CD14-positive monocyte (primary cell): ENCODE results near the gene MSH6. TPM values are rescaled to one million over a fixed set of nuclear protein-coding genes. Genes with fewer than 3 reads are reported as not detected.
A peak's percentile ranks its signal among the peaks of the same experiment; 100 is the strongest.

Source experiments
- DNase-seq, 3 donors: peaks; one replicate each; pipeline ENCODE4 v3.0.0-alpha.2; 2011 to 2022
- H2AFZ ChIP-seq: 2 replicates; pipeline ENCODE4 v1.6.0; 2012; ENCODE audit warnings: mild to moderate bottlenecking, low read depth, low read length, inconsistent platforms; ENCODE audit not compliant: insufficient read depth, poor library complexity, severe bottlenecking
- H3K27ac ChIP-seq, 2 donors: 1 replicate in 1 of 2; 2 replicates in 1 of 2; pipeline ENCODE4 v1.5.1; 2012 to 2013; ENCODE audit warnings: low read length in 2 of 2, control low read depth in 1 of 2, inconsistent platforms in 1 of 2, low read depth in 1 of 2, mild to moderate bottlenecking in 1 of 2
- H3K27me3 ChIP-seq, 2 donors: one replicate each; pipeline versions ENCODE4 v1.6.0 to v1.6.1; 2011 to 2013; ENCODE audit warnings: low read length in 2 of 2; ENCODE audit not compliant: control insufficient read depth in 2 of 2, insufficient read depth in 2 of 2
- H3K36me3 ChIP-seq, 2 donors: replicated peaks in 1 of 2; 1 replicate in 1 of 2; 2 replicates in 1 of 2; pipeline versions ENCODE4 v1.5.1 to v1.6.1; 2012 to 2013; ENCODE audit warnings: low read length in 2 of 2, control low read depth in 1 of 2, inconsistent platforms in 1 of 2, mild to moderate bottlenecking in 1 of 2; ENCODE audit not compliant: insufficient read depth in 2 of 2, control insufficient read depth in 1 of 2
- H3K4me1 ChIP-seq, 2 donors: 1 replicate in 1 of 2; 2 replicates in 1 of 2; pipeline versions ENCODE4 v1.5.1 to v1.6.1; 2012 to 2013; ENCODE audit warnings: low read length in 2 of 2, control low read depth in 1 of 2, inconsistent platforms in 1 of 2, mild to moderate bottlenecking in 1 of 2, moderate library complexity in 1 of 2; ENCODE audit not compliant: insufficient read depth in 2 of 2, control insufficient read depth in 1 of 2
- H3K4me2 ChIP-seq: replicated peaks from 2 replicates; pipeline ENCODE3; 2012; ENCODE audit warnings: low read length, moderate library complexity, mild to moderate bottlenecking; ENCODE audit not compliant: poor library complexity, severe bottlenecking; ENCODE audit errors: extremely low read depth
- H3K4me3 ChIP-seq, 3 experiments: fragments of 200-600 bp in 1 of 3; sonication (generic) in 1 of 3; replicated peaks in 1 of 3; 1 replicate in 2 of 3; 2 replicates in 1 of 3; pipeline ENCODE4 v1.5.1; 2011 to 2013; ENCODE audit warnings: low read length in 3 of 3, mild to moderate bottlenecking in 3 of 3, control low read depth in 2 of 3, low read depth in 2 of 3, inconsistent platforms in 1 of 3, moderate library complexity in 1 of 3
- H3K79me2 ChIP-seq: 2 replicates; pipeline ENCODE4 v1.6.0; 2012; ENCODE audit warnings: mild to moderate bottlenecking, control low read depth, inconsistent platforms, low read length, moderate library complexity; ENCODE audit not compliant: insufficient read depth
- H3K9ac ChIP-seq: 2 replicates; pipeline ENCODE4 v1.6.0; 2017; ENCODE audit warnings: low read length, mild to moderate bottlenecking; ENCODE audit not compliant: insufficient read depth, poor library complexity, severe bottlenecking
- H3K9me3 ChIP-seq, 2 donors: replicated peaks in 1 of 2; 1 replicate in 1 of 2; 2 replicates in 1 of 2; pipeline versions ENCODE4 v1.5.1 to v1.6.1; 2012 to 2013; ENCODE audit warnings: low read length in 2 of 2, control low read depth in 1 of 2; ENCODE audit not compliant: control insufficient read depth in 1 of 2, insufficient read depth in 1 of 2
- H4K20me1 ChIP-seq: 2 replicates; pipeline ENCODE4 v1.6.0; 2012; ENCODE audit warnings: mild to moderate bottlenecking, low read length, control low read depth, moderate library complexity; ENCODE audit not compliant: insufficient read depth
- H3K27ac Mint-ChIP-seq, 7 donors: one replicate each; pipeline ENCODE4 v1.8.0; 2020; ENCODE audit warnings: mild to moderate bottlenecking in 7 of 7, mixed read lengths in 7 of 7, moderate library complexity in 6 of 7, inconsistent platforms in 2 of 7
- H3K27me3 Mint-ChIP-seq, 3 donors: one replicate each; pipeline ENCODE4 v1.8.0; 2021 to 2022; ENCODE audit warnings: low read depth in 3 of 3, mild to moderate bottlenecking in 3 of 3, mixed read lengths in 3 of 3, moderate library complexity in 3 of 3, inconsistent platforms in 1 of 3
- H3K36me3 Mint-ChIP-seq, 2 donors: one replicate each; pipeline ENCODE4 v1.8.0; 2020; ENCODE audit warnings: mixed read lengths in 2 of 2, inconsistent platforms in 1 of 2, mild to moderate bottlenecking in 1 of 2
- H3K4me1 Mint-ChIP-seq: one replicate; pipeline ENCODE4 v1.8.0; 2020; ENCODE audit warnings: mild to moderate bottlenecking, mixed read lengths
- H3K4me3 Mint-ChIP-seq, 2 donors: one replicate each; pipeline ENCODE4 v1.8.0; 2020; ENCODE audit warnings: mild to moderate bottlenecking in 2 of 2, mixed read lengths in 2 of 2, moderate library complexity in 1 of 2
- H3K9me3 Mint-ChIP-seq, 7 donors: one replicate each; pipeline ENCODE4 v1.8.0; 2020 to 2022; ENCODE audit warnings: mixed read lengths in 7 of 7, mild to moderate bottlenecking in 6 of 7, moderate library complexity in 6 of 7, inconsistent platforms in 2 of 7
- CTCF ChIP-seq: fragments of 200-600 bp; IDR thresholded peaks from one replicate; pipeline ENCODE4 v1.8.0; 2022; ENCODE audit warnings: antibody characterized with exemption, mild to moderate bottlenecking
- WGBS: methylation state at CpG from one replicate; pipeline ENCODE4 v1.1.5; 2013; ENCODE audit warnings: missing lambda C conversion rate; ENCODE audit not compliant: insufficient coverage; 5-methylcytosine and 5-hydroxymethylcytosine counted together
- intact Hi-C, 2 donors: fragments of 100-400 bp; cut with micrococcal nuclease; formaldehyde crosslinking; loops; one replicate each; pipeline versions ENCODE4 v1.15.0 to v1.15.1; 2023
- polyA plus RNA-seq, 3 donors: library from polyadenylated mRNA; depleted of rRNA in 1 of 3; unstranded in 2 of 3; stranded (reverse) in 1 of 3; fragments of 300-500 nt in 2 of 3; fragments of >200 nt in 1 of 3; fragmentation: Illumina TruSeq in 2 of 3; gene quantifications; 1 replicate in 2 of 3; 2 replicates in 1 of 3; pipeline ENCODE4 v1.2.3, GENCODE V29; 2012 to 2021

Gene MSH6
- polyA plus RNA-seq, 3 donors, result 4.1 to 6.5 (median 6.0) TPM

DNA sequence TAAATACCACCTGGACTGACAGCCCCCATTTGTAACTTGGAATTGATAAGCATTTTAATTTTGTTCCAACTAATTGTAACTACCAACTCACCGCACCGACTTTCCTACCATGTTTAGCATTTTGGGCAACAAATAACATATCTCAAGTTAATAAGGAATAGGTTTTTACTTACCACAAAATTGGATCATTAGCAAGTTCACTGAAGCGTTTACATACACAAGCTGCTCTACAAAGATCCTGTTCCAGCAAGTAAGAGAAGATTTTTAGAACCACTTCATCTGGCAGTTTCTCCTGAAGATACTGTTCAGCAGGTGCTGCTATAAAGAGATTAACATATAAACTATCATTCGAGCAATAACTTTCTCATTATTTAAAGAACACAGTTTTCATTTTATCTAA is 55.7 kb downstream of the MSH6 start:
- Histone ChIP-seq H3K79me2 (peaks cover 60% of the 10 kb centered on the region), H4K20me1 (peaks cover 82% of the 10 kb centered on the region), H3K9ac (no peak overlapping the region), H3K4me2 (no peak overlapping the region), H3K36me3 (peaks cover 55 to 63% of the 10 kb centered on the region in 2 donors), H3K27me3 (no peaks in the 10 kb centered on the region), H3K9me3 (no peaks in the 10 kb centered on the region), H3K4me3 (no peak overlapping the region), H3K27ac (no peak overlapping the region), H2AFZ (no peak overlapping the region), H3K4me1 (peaks cover 0 to 2% of the 10 kb centered on the region in 2 donors)
- no peak for DNase-seq
- intact Hi-C loops, result no loop called here
- H3K4me1 Mint-ChIP-seq, result peaks cover 6% of the 10 kb centered on the region
- H3K27ac Mint-ChIP-seq, result no peak overlapping the region
- TF ChIP-seq CTCF, result no peak
- H3K27me3 Mint-ChIP-seq, result no peaks in the 10 kb centered on the region
- H3K4me3 Mint-ChIP-seq, result no peak overlapping the region
- H3K36me3 Mint-ChIP-seq, result peaks cover 51 to 80% of the 10 kb centered on the region in 2 donors
- WGBS, result 100% methylated on average over 2 of the region's 4 CpGs
- H3K9me3 Mint-ChIP-seq, result no peaks in the 10 kb centered on the region

GRCh38 chr2:47842846-47843245 is 59.9 kb downstream of the MSH6 start:
- H3K4me3 ChIP-seq, result no peak overlapping the region
- peaks cover 97% of the 10 kb centered on the region for H4K20me1 ChIP-seq
- peaks cover 0 to 4% of the 10 kb centered on the region in 2 donors for H3K4me1 ChIP-seq
- peak overlapping the region in 1 of 7 donors; percentile 67 for H3K27ac Mint-ChIP-seq
- WGBS, result no CpG with 5 or more reads among the region's 3 CpGs
- H2AFZ ChIP-seq, result no peak overlapping the region
- H3K27ac ChIP-seq, result peak overlapping the region in 1 of 2 donors; percentile 56
- no peak for DNase-seq
- H3K36me3 Mint-ChIP-seq, result peaks cover 24 to 50% of the 10 kb centered on the region in 2 donors
- H3K4me2 ChIP-seq, result no peak overlapping the region
- H3K4me3 Mint-ChIP-seq, result no peak overlapping the region
- H3K4me1 Mint-ChIP-seq, result peaks cover 15% of the 10 kb centered on the region
- H3K79me2 ChIP-seq, result peaks cover 92% of the 10 kb centered on the region
- no peak for TF ChIP-seq CTCF
- no peaks in the 10 kb centered on the region for H3K27me3 ChIP-seq
- H3K27me3 Mint-ChIP-seq, result no peaks in the 10 kb centered on the region
- no peaks in the 10 kb centered on the region for H3K9me3 ChIP-seq
- H3K9me3 Mint-ChIP-seq, result no peaks in the 10 kb centered on the region
- intact Hi-C loops, result no loop called here
- peaks cover 17 to 33% of the 10 kb centered on the region in 2 donors for H3K36me3 ChIP-seq
- no peak overlapping the region for H3K9ac ChIP-seq
